ENCODE measurements around the gene IL18BP.

DNA sequence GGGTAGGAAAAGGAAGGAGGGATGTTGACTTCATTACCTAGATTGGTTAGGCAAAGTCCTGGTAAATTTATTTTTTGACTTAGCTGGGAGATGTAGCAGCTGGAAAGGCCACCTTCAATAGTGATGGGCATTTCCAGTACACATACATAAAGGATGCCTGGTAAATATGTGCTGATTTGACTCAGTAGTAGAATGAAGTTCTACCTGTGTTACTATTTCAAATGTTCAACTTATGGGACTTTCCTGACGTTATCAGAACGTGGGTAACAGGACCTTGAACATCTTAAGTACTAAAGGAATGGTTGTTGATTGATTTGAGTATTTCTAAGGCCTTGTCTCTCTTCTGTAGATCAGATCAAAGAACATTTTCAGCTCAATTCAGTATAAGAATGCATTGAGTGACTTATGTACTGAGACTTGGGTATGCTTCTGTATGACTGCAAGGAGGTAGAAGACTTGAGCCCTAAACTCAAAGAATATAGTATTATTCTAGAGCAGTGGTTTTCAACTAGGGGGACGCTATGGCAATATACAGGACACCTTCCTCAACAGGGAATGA lies 42.7 kb upstream of the IL18BP start:
- TF ChIP-seq, protein P1, sequence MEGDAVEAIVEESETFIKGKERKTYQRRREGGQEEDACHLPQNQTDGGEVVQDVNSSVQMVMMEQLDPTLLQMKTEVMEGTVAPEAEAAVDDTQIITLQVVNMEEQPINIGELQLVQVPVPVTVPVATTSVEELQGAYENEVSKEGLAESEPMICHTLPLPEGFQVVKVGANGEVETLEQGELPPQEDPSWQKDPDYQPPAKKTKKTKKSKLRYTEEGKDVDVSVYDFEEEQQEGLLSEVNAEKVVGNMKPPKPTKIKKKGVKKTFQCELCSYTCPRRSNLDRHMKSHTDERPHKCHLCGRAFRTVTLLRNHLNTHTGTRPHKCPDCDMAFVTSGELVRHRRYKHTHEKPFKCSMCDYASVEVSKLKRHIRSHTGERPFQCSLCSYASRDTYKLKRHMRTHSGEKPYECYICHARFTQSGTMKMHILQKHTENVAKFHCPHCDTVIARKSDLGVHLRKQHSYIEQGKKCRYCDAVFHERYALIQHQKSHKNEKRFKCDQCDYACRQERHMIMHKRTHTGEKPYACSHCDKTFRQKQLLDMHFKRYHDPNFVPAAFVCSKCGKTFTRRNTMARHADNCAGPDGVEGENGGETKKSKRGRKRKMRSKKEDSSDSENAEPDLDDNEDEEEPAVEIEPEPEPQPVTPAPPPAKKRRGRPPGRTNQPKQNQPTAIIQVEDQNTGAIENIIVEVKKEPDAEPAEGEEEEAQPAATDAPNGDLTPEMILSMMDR (conservative IDR thresholded peaks at IDR 0.05; ENCODE audit: low read depth, low read length): no peak
- TF ChIP-seq EZH2 (IDR thresholded peaks at IDR 0.05; ENCODE audit: borderline replicate concordance, low read depth, low read length, poor library complexity, severe bottlenecking): no peak

All from A673 (cell line).